Non-pigmented ciliary epithelial cell (primary cell): ENCODE data around the gene EFNA1.

Experiments
- DNase-seq: peaks from one replicate; pipeline ENCODE4 v3.0.0-alpha.2; 2010; ENCODE audit warnings: low read depth

The EFNA1 gene

GRCh38 chr1:155174324-155175280 lies 46.9 kb downstream of the EFNA1 start:
- no peak for DNase-seq

- no peak for DNase-seq
Observed at GRCh38 chr1:155175281-155175926, 47.7 kb downstream of the EFNA1 start.

- DNase-seq = no peak
Observed at GRCh38 chr1:155175927-155176371, 48.3 kb downstream of the EFNA1 start.

- no peak for DNase-seq
Observed at GRCh38 chr1:155176544-155177071, 48.9 kb downstream of the EFNA1 start.

- DNase-seq = no peak
Observed at GRCh38 chr1:155177192-155177917, 49.7 kb downstream of the EFNA1 start.

- no peak for DNase-seq
Observed at GRCh38 chr1:155177918-155178281, 50.2 kb downstream of the EFNA1 start.

GRCh38 chr1:155178441-155179111 lies 50.9 kb downstream of the EFNA1 start:
- DNase-seq = no peak

GRCh38 chr1:155179112-155180031 lies 51.7 kb downstream of the EFNA1 start:
- DNase-seq = no peak

GRCh38 chr1:155181371-155182051 lies 53.8 kb downstream of the EFNA1 start:
- no peak for DNase-seq

GRCh38 chr1:155182052-155182550 lies 54.4 kb downstream of the EFNA1 start:
- DNase-seq = no peak

- no peak for DNase-seq
Observed at GRCh38 chr1:155183775-155184221, 56.1 kb downstream of the EFNA1 start.

- no peak for DNase-seq
Observed at GRCh38 chr1:155184351-155184811, 56.7 kb downstream of the EFNA1 start.
